GM21367 (cell line): ENCODE measurements around the gene CDSN.
"Not testable (repeated sequence)": the region's sequence is repeated elsewhere in the genome, so short reads cannot be mapped to it uniquely, and the experiment has no call there.

Experiments used
- ATAC-seq: cut with Tn5 transposase; IDR thresholded peaks from one replicate; pipeline ENCODE4 v1.9.1; 2021; ENCODE audit not compliant: unreplicated experiment

The CDSN gene, protein sequence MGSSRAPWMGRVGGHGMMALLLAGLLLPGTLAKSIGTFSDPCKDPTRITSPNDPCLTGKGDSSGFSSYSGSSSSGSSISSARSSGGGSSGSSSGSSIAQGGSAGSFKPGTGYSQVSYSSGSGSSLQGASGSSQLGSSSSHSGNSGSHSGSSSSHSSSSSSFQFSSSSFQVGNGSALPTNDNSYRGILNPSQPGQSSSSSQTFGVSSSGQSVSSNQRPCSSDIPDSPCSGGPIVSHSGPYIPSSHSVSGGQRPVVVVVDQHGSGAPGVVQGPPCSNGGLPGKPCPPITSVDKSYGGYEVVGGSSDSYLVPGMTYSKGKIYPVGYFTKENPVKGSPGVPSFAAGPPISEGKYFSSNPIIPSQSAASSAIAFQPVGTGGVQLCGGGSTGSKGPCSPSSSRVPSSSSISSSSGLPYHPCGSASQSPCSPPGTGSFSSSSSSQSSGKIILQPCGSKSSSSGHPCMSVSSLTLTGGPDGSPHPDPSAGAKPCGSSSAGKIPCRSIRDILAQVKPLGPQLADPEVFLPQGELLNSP

DNA sequence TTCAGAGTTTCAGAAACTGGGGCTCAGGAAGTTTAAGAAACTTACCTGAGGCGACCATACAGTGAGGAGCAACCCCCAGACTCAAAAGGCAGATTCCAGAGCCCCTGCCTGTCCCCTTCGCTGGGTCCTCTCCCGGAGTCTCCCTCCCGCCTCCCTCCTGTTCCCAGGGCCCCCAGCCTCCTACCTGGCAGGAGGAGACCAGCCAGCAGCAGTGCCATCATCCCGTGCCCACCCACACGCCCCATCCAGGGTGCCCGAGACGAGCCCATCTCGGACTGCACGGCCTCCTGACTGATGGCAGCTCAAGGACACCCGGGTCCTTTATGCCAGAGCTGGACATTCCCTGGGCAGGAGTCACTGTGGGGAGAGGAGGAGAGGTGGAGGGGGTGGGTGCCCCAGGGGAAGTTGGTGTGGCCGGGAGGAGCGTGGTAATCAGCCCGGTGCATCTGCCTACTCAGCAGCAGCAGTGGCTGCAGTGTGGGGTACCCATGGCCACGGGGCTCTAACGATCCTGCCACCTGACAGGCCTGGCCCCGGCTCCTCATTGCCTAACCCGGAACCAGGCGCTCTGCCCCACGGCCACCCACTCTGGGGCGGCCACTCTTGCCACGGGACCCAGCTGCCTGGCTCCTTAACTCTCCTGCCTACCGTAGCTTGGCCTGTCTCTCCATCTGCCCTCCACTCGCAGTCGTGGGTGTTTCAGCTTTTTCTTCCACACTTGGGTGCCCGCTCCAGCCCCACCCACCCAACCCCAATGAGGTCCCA lies at the start of gene CDSN:
Gene CDSN, minus strand, starts transcription at position 296 of the 765 bp plus-strand sequence. Its CDS starts 27 bp downstream, at position 269.
- ATAC-seq, result no peak

DNA sequence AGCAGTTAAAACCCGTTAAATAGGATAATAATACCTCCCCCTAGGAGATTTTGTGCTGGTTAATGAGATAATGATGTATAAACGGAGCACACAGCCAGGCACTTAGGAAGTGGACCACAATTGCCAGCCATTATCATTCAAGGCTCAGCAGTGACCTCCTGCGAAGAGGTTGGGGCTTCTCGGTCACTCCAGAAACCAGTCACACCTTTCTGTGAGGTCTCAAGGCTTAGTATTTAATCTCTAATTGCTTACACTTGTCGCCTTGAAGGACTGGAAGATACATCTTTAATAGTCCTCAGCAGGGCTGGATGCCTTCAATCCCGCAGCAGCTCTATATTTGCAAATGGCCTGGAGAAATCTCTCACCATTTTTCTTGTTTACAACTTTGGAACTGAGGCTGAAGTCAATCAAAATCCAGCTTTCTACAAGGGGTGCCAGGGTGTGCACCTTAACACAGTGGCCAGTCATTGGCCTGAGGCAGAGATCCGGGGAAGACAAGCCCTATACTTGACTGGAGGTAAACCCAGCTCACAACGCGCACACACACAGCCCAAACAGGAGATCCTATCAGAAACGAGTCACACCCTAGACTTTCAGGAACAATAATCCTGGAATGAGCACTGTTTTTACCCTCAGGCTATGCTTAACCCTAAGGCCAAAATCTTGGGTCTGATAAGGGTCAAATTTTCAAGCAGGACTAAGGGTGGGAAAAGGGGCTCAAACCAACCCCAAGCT lies 49.0 kb upstream of the CDSN start:
- no peak for ATAC-seq

DNA sequence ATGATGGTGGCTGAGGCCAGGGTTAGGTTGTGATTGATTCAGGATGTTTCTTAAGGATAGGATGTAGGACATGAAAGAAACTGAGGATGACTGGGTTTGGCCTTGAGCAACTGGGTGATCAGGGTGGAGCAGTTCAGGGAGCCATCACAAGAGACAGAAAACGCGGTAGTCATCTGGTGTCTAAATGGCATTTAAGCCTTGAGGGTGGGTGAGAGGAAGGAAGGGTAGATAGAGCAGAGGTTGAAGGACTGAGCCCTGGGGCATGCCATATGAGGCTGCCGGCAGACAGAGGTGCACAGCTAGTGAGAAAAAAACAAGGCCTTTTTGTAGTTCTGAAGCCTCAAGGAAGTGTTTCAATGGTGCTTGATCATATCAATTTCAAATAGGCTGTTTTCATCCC lies 48.4 kb upstream of the CDSN start:
- no peak for ATAC-seq

DNA sequence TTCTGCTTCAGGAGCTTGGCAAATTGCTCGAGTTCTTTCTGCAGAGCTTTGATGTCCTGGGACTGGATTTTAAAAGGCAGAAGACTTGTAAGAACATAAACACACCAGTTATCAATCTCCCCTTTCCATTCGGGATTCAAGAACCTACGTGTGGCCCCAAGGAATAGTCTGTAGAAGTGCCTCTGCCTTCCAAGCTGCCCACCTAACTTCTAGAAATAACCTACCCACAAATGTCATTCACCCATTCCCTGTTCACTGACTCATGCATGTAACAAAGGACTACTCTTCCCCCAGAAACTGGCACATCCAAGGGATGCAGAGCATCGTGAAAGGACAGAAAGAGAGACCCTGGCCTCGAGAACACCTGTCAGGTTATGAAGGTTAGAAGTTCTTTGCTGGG lies 45.7 kb upstream of the CDSN start:
- ATAC-seq, result no peak

DNA sequence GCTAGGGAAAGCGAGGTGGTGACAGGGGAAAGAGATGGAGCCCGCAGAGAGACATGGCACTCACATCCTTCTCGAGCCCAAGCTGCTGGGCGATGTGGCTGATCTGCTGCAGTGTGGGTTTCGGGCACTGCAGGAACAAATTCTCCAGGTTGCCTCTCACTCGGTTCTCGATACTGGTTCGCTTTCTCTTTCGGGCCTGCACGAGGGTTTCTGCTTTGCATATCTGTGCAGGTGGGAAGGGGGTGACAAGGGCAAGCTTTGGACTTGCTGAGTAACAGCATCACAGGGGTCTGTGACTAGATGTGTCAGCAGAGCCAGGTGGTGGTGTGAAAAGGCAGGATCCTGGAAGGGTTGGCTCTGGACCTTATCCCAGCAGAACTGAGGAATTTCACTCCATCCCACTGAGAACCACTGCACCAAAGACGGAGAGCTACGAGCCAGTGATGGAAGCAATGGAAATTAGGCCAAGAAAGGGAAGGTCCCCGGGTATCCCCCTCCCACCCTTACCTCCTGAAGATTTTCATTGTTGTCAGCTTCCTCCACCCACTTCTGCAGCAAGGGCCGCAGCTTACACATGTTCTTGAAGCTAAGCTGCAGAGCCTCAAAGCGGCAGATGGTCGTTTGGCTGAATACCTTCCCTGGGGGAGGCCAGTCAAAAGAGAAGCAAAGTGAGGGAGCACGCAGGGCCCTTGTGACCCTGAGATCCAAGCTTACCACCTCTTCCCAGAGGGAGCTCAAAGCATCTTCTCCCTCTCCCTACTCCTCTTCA lies 45.0 kb upstream of the CDSN start:
- peak; percentile 62 for ATAC-seq

DNA sequence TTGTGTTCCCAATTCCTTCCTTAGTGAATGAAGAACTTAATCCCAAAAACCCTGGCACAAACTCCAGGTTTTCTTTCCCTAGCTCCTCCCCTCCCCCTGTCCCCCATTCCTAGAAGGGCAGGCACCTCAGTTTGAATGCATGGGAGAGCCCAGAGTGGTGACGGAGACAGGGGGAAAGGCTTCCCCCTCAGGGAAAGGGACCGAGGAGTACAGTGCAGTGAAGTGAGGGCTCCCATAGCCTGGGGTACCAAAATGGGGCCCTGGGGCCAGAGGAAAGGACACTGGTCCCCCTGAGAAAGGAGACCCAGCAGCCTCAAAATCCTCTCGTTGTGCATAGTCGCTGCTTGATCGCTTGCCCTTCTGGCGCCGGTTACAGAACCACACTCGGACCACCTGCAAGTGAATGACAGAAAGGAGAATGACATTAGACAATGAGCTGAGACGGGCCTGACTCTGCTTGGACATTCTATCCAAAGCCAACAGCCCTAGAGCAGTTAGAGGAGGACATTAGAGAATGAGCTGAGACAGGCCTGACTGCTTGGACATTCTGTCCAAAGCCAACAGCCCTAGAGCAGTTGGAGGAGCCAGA lies 44.3 kb upstream of the CDSN start:
- not testable (repeated sequence) for ATAC-seq

DNA sequence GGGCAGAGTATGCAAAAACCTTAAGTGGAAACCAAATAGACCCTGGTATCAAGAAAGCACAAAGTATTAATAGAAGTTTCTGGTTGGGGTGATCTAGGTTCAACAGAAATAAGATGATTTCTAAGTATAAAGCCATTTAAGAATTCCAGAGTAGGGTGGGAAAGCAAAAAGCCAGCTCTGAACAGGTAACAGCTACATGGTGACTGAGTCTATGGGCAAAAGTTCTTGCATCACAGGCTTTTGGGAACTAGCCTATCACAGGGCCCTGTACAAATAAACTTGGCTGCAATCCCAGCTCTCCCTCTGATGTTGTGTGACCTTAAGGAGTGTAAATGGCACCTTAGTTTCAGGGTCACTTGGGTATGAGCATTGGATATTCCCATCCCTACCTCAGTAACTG lies 43.7 kb upstream of the CDSN start:
- no peak for ATAC-seq

DNA sequence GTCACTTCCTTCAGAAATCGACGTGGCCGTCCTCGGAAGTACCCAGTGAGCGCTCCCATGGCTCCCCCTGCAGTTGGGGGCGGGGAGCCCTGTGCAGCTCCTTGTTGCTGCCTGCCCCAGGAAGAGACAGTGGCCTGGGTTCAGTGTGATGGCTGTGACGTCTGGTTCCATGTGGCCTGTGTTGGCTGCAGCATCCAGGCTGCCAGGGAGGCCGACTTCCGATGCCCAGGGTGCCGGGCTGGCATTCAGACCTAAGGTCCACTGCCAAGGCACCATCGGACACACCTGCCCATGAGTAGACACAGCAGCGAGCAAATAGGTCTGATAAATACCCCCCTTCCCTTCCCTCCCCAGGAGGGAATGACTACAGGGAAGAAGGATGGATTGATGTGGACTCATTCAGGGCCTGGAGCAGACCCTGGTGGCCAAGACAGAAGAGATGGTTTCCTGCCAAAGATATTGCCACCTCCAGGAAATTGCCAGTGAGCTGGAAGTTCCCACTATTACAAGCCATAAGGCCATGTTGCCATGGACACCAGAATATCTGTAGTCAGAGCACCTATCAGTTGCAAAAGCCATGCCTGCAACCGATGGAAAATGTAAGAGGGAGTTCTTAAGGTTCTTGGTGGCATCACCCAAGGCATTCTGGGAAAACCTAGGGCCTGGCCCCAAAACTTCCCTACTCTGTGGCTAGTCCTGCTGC lies 42.4 kb upstream of the CDSN start:
- no peak for ATAC-seq

DNA sequence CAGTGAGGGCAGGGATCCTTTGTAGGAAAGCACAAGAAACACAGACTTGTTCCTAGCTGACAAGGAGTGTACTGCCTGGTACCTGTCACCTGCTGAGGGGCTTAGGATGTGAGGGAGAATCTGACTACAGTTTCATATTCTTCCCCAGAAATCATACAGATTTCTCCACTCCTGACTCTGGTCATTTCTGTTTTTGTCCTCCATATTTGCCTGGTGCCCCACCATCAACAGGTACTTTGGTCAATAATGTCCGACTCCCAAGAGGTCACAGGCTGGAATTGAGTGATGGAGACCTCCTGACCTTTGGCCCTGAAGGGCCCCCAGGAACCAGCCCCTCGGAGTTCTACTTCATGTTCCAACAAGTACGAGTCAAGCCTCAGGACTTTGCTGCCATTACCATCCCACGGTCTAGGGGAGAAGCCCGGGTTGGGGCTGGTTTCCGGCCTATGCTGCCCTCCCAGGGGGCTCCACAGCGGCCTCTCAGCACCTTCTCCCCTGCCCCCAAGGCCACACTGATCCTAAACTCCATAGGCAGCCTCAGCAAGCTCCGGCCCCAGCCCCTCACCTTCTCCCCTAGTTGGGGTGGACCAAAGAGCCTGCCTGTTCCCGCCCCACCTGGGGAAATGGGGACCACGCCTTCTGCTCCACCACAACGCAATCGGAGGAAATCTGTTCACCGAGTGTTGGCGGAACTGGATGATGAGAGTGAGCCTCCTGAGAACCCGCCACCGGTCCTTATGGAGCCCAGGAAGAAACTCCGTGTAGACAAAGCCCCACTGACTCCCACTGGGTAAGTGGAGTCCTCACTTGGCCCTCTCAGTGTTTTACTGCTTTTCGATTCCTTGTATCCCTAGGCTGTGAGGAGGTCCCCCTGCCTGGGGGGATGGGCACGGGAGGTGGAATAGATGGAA lies 41.2 kb upstream of the CDSN start:
- ATAC-seq, result no peak

DNA sequence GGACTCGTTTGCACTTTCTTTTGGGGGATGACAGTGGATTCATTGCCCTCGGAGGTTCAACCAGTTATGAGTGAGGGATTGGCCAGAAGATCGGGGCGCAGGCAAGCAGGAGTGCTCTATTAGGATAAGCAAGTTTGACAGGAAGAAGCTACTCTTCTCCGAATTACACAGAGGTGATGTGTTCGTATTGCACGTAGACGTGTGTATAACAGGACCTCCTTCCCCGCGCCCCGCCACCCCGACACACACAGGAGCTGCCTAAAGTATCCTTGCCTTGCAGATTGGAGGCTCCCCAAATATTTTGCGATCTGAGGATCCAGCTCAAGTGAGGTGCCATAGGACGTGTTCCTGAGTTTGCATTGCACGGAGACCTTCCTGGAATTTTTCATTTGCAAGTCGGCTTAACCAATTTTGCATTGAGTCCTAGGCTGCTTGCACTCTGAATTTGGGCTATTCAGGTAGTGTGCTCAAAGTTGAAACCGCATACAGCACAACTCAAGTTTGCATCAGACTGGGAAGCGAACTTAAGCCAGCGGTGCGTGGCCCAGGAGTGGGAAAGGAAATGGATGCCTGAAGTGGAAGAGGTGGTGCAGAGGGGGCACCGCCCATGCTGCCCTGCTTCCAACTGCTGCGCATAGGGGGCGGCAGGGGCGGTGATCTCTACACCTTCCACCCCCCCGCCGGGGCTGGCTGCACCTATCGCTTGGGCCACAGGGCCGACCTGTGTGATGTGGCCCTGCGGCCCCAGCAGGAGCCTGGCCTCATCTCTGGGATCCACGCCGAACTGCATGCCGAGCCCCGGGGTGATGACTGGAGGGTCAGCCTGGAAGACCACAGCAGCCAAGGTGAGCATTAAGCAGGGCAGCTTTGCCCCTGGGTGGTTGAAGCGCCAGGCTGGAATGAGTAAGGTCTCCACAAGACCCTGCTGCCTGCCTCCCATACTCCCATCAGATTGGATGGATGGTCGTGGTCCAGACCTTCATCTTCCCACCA lies 38.9 kb upstream of the CDSN start:
- no peak for ATAC-seq

DNA sequence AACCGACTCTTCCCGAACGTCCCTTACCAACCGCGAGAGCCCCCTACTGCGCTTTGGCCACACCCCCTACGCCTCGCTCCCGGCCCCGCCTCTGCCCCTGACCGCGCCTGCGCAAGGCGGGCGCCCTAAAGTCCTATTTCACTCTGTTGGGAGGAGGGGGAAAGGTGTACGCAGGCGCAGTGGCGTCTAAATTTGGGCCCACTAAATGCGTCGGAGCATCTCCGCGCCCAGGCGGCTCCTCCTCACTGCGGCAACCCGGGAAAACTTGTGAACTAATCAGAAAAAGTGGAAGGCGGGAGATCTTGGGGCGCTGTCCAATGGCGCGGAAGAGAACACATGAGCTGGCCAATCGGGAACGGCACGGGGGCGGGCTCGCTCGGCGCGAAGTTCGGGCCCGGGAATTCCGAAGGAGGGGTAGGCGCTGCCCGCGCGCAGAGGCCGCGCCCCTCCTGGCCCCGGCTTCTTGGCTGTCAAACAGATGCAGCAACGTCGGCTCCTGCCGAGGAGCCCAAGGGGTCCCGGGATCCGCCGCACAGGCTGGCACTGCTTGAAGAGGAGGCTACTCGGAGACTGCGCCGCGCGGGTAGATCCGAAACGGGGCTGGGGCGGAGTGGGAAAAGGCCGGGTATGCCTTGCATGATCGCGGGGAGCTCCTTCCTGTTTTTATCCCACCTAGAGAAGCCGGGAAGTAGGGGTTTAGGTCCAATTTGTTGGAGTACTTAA lies 38.1 kb upstream of the CDSN start, which contains the start of gene TCF19:
Gene TCF19, plus strand, starts transcription at position 450 of the 723 bp plus-strand sequence. CDS start 881 bp downstream, outside the sequence.
- ATAC-seq, result peak; percentile 70

DNA sequence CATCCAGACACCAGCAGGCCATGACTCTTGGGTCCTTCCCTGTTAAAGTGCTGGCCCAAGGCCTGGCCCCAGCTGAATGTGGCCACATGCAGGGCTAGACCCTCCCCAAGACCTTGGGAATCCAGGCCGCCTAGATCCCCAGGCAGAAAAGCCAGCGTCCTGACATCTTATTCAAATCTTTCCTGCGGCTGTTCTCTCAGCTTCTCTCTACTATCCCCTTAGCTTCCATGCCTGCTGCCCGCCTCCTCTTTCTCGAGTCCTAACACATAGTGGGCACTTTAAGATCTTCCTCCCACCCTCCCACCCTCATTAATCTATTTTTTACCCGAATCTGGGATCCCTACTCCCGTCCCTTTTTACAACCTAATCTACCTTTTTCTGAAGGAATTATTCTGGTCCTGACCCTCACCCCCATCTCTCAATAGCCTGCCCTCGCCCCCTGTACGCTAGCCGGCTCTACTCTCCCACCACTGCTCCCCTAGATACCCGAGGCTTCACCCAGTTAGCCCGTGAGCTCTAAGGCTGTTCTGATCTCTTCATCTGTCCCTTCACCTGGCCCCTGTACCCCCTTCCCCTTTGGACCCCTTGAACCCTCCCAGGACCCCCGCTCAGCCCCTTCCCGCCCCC lies 37.4 kb upstream of the CDSN start, which contains the start of gene CCHCR1:
Gene CCHCR1, minus strand, starts transcription at position 290 of the 627 bp plus-strand sequence. Its CDS starts 202 bp downstream, at position 88.
- no peak for ATAC-seq

DNA sequence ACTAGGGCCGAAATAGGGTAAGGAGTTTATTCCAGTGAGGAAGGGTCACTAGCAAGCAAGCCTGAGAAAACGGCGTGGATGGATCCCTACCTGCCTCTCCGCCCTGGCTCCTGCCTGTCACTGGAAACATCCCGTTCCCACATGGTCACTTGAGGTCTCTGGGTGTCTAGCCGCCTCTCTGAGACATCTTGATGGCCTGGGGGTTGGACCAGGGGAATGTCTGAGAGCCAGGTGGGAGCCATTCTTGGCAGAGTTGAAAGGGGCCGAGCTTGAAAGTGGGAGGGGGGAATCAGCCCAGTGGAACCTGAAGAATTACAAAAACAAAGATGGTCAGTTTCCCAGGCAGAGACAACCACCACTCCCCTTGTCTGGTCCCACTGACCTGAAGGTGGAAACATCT lies 36.4 kb upstream of the CDSN start:
- ATAC-seq, result no peak

DNA sequence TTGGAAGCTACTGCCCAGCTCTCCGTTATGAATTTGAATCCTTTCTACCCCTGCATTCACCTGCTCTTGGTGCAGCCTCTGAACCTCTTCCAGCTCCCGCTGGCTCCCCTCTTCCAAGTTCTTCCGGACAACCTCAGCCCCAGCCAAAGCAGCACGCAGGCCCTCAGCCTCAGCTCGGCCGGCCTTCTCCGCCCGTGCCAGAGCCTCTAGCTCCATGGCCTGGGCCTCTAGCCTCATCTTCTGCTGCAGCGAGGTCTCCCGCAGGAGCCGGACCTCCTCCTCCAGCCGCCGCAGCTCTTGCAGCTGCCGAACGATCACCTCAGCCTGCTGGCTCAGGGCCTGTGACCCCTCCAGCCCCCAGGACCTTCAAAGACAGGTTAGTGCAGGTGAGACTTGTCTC lies 34.2 kb upstream of the CDSN start:
- no peak for ATAC-seq

DNA sequence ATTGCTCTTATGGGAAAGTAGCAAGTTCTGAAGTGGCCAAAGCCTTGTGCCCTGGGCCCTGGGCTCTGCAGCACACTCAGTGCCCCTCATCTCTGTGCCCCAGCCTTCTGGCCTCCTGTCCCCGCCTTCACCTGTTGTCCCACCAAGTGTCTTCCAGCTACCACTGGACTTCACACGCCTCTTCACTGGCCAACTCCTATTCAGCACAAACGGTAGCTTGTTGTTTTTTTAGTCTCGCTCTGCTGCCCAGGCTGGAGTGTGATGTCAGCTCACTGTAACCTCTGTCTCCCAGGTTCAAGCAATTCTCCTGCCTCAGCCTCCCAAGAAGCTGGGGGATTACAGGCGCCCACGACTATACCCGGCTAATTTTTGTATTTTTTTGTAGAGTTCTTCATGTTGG lies 32.5 kb upstream of the CDSN start:
- no peak for ATAC-seq
